Activated CD8-positive, alpha-beta memory T cell treated with anti-CD3 and anti-CD28 coated beads, Interleukin-2, amount 50 U/mL, for 24 hours (primary cell): ENCODE measurements around the gene BTBD17.

Experiments used
- DNase-seq: peaks from one replicate; pipeline ENCODE4 v3.0.0-alpha.2; 2020; ENCODE audit errors: extremely low read depth

The BTBD17 gene

DNA sequence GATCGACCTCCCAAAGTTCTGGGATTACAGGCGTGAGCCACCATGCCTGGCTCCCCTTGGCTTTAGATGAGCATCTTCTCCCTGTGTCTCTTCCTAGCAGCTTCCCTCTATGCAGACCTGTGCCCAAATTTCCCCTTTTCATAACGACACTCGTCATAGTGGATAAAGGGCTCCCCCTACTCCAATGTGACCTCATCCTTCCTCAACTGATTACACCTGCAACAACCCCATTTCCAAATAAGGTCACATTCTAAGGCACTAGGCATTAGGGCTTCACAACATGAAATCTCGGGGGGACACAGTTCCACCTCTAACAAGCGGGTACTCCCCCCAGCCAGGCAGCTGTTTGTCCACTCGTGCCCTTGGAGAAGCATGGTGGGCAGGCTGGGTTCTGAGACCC is 25.4 kb downstream of the BTBD17 start:
- DNase-seq: no peak

GRCh38 chr17:74335529-74336062 is 26.1 kb downstream of the BTBD17 start:
- DNase-seq: no peak

DNA sequence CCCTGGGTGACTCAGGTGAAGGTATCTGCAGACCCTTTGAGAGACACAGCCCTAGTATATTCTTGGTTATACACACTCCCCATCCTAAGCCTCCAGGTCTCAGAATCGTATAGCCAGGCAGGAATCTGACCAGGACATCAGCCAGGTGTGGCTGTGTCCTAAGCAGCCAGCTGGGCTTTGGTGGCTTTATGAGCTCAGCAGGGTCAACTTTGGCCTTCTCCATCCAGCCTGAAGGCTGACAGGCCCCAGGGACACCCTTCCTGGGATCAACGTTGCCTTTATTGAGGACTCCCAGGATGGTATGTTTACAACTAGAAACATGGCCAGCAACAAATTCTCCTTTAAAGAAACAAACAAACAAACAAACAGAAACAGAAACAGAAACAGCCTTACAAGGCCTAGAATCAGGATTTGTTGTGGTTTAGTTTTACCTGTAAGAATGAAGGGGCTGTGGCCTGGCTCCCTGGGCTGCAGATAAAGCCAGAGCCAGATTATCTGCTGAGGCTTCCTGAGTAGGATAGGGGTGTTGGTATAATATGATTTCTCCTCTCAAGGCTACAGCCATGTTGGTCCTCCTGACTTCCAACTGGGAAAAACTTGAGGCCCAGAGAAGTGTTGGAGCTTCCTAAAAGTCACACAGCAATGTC is 27.2 kb downstream of the BTBD17 start:
- no peak for DNase-seq

GRCh38 chr17:74332763-74333283 is 28.8 kb downstream of the BTBD17 start:
- DNase-seq: no peak

GRCh38 chr17:74332017-74332650 is 29.5 kb downstream of the BTBD17 start:
- no peak for DNase-seq

GRCh38 chr17:74330446-74330845 is 31.2 kb downstream of the BTBD17 start:
- DNase-seq: no peak

DNA sequence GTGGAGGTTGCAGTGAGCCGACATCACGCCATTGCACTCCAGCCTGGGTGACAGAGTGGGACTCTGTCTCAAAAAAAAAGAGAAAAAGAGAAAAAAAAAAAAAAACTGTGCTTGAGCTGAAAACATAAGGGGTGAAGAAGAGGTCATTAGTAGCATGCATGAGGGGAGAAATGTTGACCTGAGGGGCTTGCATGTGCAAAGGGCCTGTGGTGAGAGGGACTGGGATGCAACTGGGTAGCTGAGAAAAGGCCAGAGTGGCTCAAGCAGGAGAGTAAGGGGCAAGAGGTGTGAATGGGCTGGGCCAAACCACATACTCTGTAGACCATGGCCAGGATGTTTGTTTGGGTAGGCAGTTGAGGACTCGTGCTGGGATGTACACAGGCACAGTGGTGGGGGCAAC is 32.3 kb downstream of the BTBD17 start:
- no peak for DNase-seq

- DNase-seq: no peak
Observed at GRCh38 chr17:74328487-74328886, 33.2 kb downstream of the BTBD17 start.

DNA sequence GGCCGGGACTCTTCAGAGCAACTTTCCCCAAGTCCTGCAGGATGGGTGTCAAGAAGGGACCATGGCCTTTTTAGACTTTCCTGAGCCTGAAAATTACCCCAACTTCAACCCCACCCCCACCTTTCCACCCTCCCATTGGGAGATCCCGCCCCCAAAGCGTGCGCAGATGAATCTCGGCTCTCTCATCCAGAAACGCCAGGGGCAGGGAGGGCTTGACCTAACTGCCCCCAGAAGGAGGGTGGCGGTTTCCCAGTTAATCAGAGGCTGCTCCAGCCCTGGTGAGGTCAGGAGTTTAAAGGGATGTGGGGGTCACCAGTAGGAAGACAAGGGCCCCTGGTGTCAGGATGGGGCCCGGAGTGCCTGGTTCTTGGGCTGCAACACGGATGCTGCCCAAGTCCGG is 35.2 kb downstream of the BTBD17 start:
- no peak for DNase-seq

DNA sequence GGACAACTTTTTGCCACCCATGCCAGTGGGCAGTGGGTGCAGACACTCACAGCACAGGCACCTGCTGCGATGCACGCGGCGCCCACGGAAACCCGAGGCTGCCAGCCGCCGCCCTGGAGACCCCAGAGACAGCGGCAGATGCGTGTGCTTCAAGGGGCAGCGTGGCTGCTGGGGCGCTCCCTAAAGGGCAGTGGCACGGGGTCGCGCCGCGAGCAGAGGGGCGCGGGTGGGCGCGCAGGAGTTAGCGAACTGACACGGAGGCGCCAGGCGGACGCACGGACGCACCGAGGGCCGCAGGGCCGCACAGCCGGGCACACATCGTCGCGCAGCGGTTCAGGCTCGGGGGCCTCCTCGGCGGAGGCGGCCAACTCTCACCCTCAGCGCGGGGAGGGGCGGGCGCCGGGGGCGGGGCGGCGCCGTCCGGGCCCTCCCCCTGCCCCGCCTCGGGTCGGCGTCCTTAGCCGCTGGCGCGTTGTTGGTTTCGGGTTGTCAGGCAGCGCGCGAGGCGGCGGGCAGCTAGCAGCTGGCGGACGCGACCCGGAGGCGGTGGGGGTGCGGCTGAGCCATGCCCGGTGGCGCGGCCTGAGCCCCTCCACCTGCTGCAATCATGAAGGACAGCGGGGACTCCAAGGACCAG is 35.8 kb downstream of the BTBD17 start, which contains the start of gene KIF19:
Gene KIF19 (plus strand): TSS at position 484 of the 637 bp plus-strand sequence. CDS start 124 bp downstream, at position 608.
- peak; percentile 4 for DNase-seq

DNA sequence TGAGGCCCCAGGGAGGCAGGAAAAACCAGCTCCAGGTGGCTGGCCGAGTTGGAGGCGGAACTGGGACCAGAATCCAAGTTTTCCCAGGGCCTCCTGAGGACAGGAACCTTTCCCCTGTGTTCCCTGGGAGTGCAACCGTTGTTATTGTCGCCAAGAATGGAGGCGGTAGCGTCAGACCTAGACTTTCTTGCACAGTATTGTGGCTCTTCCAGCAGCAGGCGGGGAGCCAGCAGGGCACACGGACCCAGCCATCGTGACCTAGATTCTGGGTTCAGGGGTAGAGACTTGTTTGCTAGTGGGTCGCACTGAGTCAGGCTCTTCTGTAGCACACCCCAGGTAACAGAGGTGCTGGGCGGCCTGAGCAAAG is 36.3 kb downstream of the BTBD17 start:
- DNase-seq: no peak

DNA sequence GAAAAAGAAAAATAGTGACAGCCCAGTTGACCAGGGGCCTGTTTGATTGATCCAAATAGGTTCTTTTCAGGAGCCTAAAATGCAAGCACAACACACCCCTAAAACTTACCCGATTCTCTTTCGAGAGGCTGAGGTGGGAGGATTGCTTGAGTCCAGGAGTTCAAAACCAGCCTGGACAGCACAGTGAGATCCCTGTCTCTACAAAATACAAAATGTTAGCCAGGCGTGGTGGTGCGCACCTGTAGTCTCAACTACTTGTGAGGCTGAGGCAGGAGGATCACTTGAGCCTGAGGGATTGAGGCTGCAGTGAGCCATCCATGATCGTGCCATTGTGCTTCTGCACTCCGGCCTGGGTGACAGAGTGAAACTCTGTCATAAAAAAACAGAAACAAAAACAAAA is 37.1 kb downstream of the BTBD17 start:
- no peak for DNase-seq

- DNase-seq: no peak
Observed at GRCh38 chr17:74318391-74318790, 43.3 kb downstream of the BTBD17 start.

DNA sequence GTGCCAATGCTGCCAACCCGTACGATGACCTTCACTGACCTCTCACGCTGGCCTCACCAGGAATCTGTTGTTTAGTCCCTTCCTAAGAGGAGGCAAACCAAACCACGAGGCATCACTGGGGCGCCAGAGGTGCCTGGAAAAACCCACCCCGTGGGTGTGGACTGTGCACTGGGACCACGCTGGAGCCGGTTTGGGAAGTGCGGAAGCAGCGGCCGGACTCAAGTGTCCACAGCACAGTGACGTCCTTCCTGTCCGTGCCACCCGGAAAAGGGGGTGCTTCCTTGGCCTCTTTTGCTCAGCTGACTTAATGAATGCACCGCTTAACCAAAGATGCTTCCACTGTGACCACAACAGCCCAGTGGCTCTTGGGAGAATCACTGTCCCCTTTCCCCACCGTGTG is 44.6 kb downstream of the BTBD17 start:
- DNase-seq: no peak

DNA sequence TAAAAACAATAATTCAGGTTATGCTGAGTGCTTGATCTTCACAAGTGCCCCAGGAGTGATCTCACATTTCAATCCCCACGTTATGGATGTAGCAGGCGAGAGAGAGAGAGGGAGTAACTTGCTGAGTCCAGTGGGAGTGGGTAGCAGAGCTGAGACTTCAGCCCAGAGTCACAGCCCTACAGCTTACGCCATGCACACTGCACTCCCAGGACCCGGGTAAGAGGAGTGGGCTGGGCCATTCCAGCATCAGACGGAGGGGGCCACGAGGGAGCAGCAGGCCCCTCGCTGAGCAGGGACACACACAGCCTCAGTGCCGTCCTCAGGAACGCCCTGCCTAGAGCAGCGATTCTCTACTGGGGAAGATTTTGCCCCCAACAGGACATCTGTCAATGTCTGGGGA is 45.4 kb downstream of the BTBD17 start:
- no peak for DNase-seq

- no peak for DNase-seq
Observed at GRCh38 chr17:74314877-74315276, 46.8 kb downstream of the BTBD17 start.

GRCh38 chr17:74309902-74310301 is 51.8 kb downstream of the BTBD17 start:
- no peak for DNase-seq

DNA sequence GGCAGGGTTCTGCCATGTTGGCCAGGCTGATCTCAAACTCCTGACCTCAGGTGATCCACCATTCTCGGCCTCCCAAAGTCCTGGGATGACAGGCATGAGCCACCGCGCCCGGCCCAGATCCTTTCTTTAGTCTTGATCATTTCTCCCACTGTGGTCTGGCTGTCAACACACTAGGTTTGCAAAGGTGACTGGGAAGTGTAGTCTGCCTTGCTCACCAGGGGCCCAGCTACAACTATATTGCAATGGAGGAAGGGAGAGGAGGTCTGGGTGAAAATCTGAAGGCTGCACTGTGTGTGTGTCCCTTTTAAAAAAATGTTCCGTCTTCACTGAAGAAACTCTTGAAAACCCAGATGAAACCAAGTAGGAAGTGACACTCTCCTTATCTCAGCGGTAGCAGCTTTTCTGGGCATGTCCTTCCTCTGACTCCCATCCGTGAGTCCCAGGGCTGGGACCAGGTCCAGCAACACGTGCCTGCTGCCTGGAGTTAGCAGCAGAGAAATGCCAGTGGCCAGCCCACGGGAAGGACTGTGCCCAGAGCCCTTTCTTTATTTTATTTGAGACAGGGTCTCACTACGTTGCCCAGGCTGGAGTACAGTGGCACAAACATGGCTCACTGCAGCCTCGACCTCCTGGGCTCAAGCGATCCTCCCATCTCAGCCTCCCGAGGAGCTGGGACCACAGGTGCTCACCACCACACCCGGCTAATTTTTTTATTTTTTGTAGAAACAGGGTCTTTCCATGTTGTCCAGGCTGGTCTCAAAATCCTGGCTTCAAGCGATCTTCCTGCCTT is 53.5 kb downstream of the BTBD17 start:
- no peak for DNase-seq
